Transverse colon (tissue), 3 donors: ENCODE measurements around the gene CYB5D1.

Experiments
- POLR2A ChIP-seq: fragments of 450-650 bp; IDR thresholded peaks from one replicate; pipeline ENCODE4 v1.6.1; 2016; ENCODE audit warnings: antibody characterized with exemption, mild to moderate bottlenecking, moderate library complexity
- TF ChIP-seq, protein P1 (sequence below), 5 experiments: fragments of 200-600 bp in 3 of 5; fragments of 450-650 bp in 2 of 5; sonication (generic) in 3 of 5; IDR thresholded peaks; 1 replicate in 2 of 5; 2 replicates in 3 of 5; pipeline ENCODE4 v1.5.1; 2016 to 2017; ENCODE audit warnings: antibody characterized with exemption in 5 of 5, inconsistent platforms in 3 of 5, mild to moderate bottlenecking in 2 of 5, moderate library complexity in 1 of 5

DNA sequence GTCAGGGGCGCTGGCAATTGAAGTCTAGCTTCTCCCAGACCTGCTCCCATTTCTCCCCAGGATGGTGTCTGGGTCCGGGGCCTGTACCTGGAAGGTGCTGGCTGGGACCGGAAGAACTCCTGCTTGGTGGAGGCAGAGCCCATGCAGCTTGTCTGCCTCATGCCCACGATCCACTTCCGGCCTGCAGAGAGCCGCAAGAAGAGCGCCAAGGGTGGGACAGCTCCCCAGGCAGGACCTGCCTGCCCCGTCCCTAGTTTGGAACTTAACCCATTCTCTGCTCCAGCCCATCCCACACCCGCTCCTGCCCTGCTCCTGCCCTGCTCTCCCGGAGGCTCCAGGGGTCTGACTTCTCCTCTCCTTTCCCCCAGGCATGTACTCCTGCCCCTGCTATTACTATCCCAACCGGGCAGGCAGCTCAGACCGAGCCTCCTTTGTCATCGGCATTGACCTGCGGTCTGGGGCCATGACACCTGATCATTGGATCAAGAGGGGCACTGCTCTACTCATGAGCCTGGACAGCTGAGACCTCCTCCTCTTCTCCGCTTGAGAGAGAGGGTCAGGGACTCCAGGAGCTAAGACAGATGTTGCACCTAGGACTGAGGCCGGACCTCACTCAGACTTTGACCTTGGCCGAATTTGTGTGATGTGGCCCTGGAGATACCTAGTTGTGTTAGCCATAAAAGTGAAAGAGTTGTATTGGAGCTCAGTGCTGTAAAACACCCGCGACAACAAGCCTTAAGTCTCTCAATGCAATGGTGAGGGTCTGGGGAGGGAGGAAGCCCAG lies 24.6 kb upstream of the CYB5D1 start:
- TF ChIP-seq, protein P1, sequence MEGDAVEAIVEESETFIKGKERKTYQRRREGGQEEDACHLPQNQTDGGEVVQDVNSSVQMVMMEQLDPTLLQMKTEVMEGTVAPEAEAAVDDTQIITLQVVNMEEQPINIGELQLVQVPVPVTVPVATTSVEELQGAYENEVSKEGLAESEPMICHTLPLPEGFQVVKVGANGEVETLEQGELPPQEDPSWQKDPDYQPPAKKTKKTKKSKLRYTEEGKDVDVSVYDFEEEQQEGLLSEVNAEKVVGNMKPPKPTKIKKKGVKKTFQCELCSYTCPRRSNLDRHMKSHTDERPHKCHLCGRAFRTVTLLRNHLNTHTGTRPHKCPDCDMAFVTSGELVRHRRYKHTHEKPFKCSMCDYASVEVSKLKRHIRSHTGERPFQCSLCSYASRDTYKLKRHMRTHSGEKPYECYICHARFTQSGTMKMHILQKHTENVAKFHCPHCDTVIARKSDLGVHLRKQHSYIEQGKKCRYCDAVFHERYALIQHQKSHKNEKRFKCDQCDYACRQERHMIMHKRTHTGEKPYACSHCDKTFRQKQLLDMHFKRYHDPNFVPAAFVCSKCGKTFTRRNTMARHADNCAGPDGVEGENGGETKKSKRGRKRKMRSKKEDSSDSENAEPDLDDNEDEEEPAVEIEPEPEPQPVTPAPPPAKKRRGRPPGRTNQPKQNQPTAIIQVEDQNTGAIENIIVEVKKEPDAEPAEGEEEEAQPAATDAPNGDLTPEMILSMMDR (IDR thresholded peaks at IDR 0.05), result no peak
- TF ChIP-seq POLR2A, result no peak
